ENCODE measurements around the gene RIMS4.

The RIMS4 gene

DNA sequence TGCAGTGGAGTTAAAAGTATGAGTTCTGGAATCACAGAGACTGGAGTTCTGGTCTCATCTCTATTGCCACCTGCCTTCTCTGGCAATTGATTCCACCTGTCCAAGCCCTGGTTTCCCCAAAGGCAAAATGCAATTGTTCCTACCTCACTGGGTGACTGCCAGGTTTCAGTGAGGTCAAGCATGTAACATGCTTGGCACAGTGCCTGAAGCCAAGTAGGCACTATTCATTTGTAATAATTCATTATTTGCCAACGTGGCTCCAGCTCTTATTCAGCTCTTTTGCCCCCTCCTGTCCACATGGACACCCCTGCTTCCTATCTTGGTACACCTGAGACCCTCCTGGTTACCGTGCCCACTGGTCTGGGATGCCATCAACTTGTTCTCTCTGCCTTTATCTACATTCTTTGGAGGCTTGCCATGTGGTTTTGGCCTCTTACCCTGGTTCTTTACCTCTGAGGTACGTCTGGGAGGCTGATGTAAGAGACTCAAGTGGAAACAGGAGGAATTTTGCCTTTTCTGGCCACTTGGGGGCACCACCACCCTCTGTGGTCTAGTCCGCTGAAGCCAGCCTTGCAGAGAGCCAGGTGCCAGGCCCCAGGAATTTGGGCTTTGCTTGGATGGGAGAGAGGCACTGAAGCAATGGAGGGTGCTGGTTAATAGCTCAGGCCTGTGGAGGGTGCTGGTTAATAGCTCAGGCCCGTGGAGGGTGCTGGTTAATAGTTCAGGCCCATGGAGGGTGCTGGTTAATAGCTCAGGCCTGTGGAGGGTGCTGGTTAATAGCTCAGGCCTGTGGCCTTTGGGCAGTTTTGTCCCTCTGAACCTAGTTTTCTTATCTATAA lies 63.0 kb downstream of the RIMS4 start:
- peak; percentile 76 for TF ChIP-seq CTCF (IDR thresholded peaks at IDR 0.05; ENCODE audit: control extremely low read depth, extremely low read depth, low read depth, missing control alignments)
- POLR2A ChIA-PET: no interaction called here
- CTCF ChIA-PET: interaction anchor here (0.6 to 3.5 kb wide), 42 partner anchors 9 to 547 kb away, joined by 3 to 40 read pairs (median 4); no protein-coding TSS in a partner anchor

DNA sequence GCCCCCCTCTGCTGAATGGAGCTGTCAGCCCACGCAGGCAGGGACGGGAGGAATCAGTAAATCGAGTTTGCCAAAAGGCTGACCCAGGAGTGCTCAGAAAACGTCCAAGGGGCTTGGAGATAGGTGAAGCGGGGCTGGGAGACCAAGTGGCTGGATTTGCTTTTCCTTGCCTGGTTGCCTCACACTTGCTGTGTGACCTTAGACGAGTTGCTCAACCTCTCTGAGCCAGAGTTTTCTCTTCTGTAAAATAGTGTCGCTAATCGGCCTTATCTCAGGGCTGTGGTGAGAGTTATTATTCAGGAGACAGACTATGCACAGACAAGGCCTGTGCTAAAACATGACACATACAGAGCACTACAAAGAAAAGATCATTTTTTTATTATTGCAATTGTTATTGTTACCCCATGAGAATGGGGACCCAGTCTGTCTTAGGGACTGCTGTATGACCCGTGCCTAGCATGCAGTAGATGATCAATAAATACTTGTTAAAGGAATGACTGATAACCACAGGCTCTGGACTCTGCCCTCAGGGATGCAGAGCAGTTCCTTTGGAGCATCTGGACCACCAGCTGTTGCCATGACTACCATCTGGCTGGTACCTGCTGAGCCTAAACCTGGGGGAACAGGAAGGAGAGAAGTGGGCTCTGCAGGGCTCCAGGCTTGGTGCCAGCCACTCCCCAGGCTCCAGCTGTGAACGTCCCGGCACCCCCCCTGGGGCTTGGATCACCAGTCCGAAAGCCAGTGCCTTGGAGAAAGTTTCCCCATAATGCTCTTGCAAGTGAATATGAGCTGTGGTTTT lies 63.8 kb downstream of the RIMS4 start:
- TF ChIP-seq CTCF (IDR thresholded peaks at IDR 0.05; ENCODE audit: control extremely low read depth, extremely low read depth, low read depth, missing control alignments): no peak
- ChIA-PET CTCF (interaction anchor here (0.6 to 3.5 kb wide), 28 partner anchors 8 to 547 kb away, joined by 3 to 40 read pairs (median 5); no protein-coding TSS in a partner anchor), POLR2A (no interaction called here)
- no peak for DNase-seq (ENCODE audit: extremely low spot score)

More for the DNA sequence above, 63.0 kb downstream of the RIMS4 start:
- peak; percentile 76 for DNase-seq (ENCODE audit: extremely low spot score)

DNA sequence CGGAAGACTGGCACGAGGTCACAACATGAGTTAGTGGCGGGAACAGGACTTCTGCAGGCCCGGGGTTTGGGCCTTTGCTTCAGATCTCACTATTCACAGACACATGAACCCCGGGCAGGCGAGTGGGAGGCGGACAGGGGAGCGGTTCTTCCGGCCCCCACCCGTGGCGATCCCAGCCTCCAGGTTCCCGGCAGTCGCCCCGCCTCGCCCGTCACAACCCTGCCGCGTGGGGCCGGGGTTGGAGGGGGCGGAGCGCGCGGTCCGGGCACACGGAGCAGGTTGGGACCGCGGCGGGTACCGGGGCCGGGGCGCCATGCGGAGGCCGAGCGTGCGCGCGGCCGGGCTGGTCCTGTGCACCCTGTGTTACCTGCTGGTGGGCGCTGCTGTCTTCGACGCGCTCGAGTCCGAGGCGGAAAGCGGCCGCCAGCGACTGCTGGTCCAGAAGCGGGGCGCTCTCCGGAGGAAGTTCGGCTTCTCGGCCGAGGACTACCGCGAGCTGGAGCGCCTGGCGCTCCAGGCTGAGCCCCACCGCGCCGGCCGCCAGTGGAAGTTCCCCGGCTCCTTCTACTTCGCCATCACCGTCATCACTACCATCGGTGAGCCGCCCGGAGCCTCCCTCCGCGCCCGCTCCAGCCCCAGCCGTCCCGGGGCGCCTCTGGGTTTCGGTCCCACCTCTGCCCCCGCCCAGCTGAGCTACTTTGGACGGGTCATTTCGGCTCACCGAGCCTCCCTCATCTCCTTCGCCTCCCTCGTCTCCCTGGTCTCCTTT lies 64.6 kb downstream of the RIMS4 start, which contains the start of gene KCNK15:
TSS of gene KCNK15 (plus strand) at position 268 of the 769 bp plus-strand sequence. CDS start at position 314, 46 bp downstream.
- TF ChIP-seq CTCF (IDR thresholded peaks at IDR 0.05; ENCODE audit: control extremely low read depth, extremely low read depth, low read depth, missing control alignments): peak; percentile 12
- ChIA-PET CTCF (interaction anchor here (1.2 to 3.4 kb wide), 7 partner anchors 9 to 548 kb away, joined by 3 to 25 read pairs (median 6); no protein-coding TSS in a partner anchor), POLR2A (no interaction called here)
- DNase-seq (ENCODE audit: extremely low spot score): no peak

GRCh38 chr20:44745122-44745597 lies 65.2 kb downstream of the RIMS4 start:
- no peak for DNase-seq (ENCODE audit: extremely low spot score)
- CTCF ChIA-PET: interaction anchor here (1.2 to 8.5 kb wide), 3 partner anchors 8 to 62 kb away, joined by 3 to 63 read pairs (median 14); no protein-coding TSS in a partner anchor
- TF ChIP-seq CTCF (IDR thresholded peaks at IDR 0.05; ENCODE audit: control extremely low read depth, extremely low read depth, low read depth, missing control alignments): no peak
- POLR2A ChIA-PET: no interaction called here

GRCh38 chr20:44743916-44744655 lies 66.3 kb downstream of the RIMS4 start:
- POLR2A ChIA-PET: no interaction called here
- CTCF ChIA-PET: interaction anchor here (1.1 to 8.5 kb wide), 3 partner anchors 11 to 122 kb away, joined by 4 to 63 read pairs (median 14); no protein-coding TSS in a partner anchor
- no peak for TF ChIP-seq CTCF (IDR thresholded peaks at IDR 0.05; ENCODE audit: control extremely low read depth, extremely low read depth, low read depth, missing control alignments)
- DNase-seq (ENCODE audit: extremely low spot score): no peak

Measured in GM10248 (cell line).